Measurements from ENCODE around the gene PRXL2A. TPM values are rescaled to one million over a fixed set of nuclear protein-coding genes. Genes with fewer than 3 reads are reported as not detected.
"Not testable (repeated sequence)": the region's sequence is repeated elsewhere in the genome, so short reads cannot be mapped to it uniquely, and the experiment has no call there.

Gene PRXL2A
- not detected in 2 replicates for total RNA-seq (2014; rRNA removed; shearing (Covaris generic))
- total RNA-seq (2022), result not detected in 2 replicates
- percentile 8 among the genes with signal in this experiment for Bru-seq, nascent RNA
- BruChase-seq, experiment 1, labeled RNA remaining after a 6-hour chase, result percentile 8 among the genes with signal in this experiment
- percentile 5 among the genes with signal in this experiment for BruChase-seq, experiment 2, labeled RNA remaining after a 2-hour chase
- long read RNA-seq, result 0 reads

- H3K79me2 ChIP-seq (ENCODE audit: insufficient read depth, low read depth, low read length), result no peaks in the 10 kb centered on the region
- ChIA-PET POLR2A (interaction anchor here (0.6 kb wide), 1 partner anchor 15 kb away, joined by 3 read pairs; no protein-coding TSS in a partner anchor), CTCF (ENCODE audit: unreplicated experiment) (no interaction called here)
- H3K4me2 ChIP-seq (ENCODE audit: low read length), result peak within 1 kb of the TSS; percentile 36; the same call in 1 of the 2 replicates
- no peaks in the 10 kb centered on the region for H3K36me3 ChIP-seq (ENCODE audit: insufficient read depth, low read length)
- no peak within 1 kb of the TSS for H2AFZ ChIP-seq (ENCODE audit: low read length)
- H3K4me3 ChIP-seq (ENCODE audit: low read depth, low read length, poor library complexity, severe bottlenecking), result no peak within 1 kb of the TSS
- H3K27ac ChIP-seq (ENCODE audit: low read depth, low read length, poor library complexity, severe bottlenecking), result no peak within 1 kb of the TSS
- H4K20me1 ChIP-seq (ENCODE audit: insufficient read depth, low read length), result no peaks in the 10 kb centered on the region
- TF ChIP-seq EZH2phosphoT487 (IDR thresholded peaks at IDR 0.05; ENCODE audit: borderline replicate concordance, low read depth, low read length), result no peak
- TF ChIP-seq CTCF (conservative IDR thresholded peaks at IDR 0.05; ENCODE audit: low read length), result no peak
- no peaks in the 10 kb centered on the region for H3K4me1 ChIP-seq (ENCODE audit: insufficient read depth, low read length, poor library complexity, severe bottlenecking)
- H3K9me2 ChIP-seq (ENCODE audit: insufficient read depth, low read length), result no peaks in the 10 kb centered on the region
- DNase-seq (ENCODE audit: low spot score), result no peak
- intact Hi-C loops (cut with micrococcal nuclease; ENCODE audit: unreplicated experiment), result no loop called here
- BruUV-seq (replicated peaks), result no TSS peak
- H3K9me3 ChIP-seq (ENCODE audit: low read length), result no peaks in the 10 kb centered on the region
Measured at GRCh38 chr10:80408242-80409101, at the start of gene PRXL2A. Gene PRXL2A, plus strand, starts transcription at chr10:80408551. Its CDS starts 11,917 bp downstream, at chr10:80420468.

GRCh38 chr10:80358925-80359324 is 49.4 kb upstream of the PRXL2A start:
- H3K4me1 ChIP-seq (ENCODE audit: insufficient read depth, low read length, poor library complexity, severe bottlenecking); H3K79me2 ChIP-seq (ENCODE audit: insufficient read depth, low read depth, low read length); H3K27ac ChIP-seq (ENCODE audit: low read depth, low read length, poor library complexity, severe bottlenecking); H2AFZ ChIP-seq (ENCODE audit: low read length); intact Hi-C loops (cut with micrococcal nuclease; ENCODE audit: unreplicated experiment); H3K9me2 ChIP-seq (ENCODE audit: insufficient read depth, low read length); BruUV-seq (replicated peaks); H3K9me3 ChIP-seq (ENCODE audit: low read length); H3K4me3 ChIP-seq (ENCODE audit: low read depth, low read length, poor library complexity, severe bottlenecking); DNase-seq (ENCODE audit: low spot score); H4K20me1 ChIP-seq (ENCODE audit: insufficient read depth, low read length); H3K36me3 ChIP-seq (ENCODE audit: insufficient read depth, low read length); H3K4me2 ChIP-seq (ENCODE audit: low read length): not testable (repeated sequence)
- ChIA-PET POLR2A (interaction anchor here (0.8 kb wide), 1 partner anchor 15 kb away, joined by 3 read pairs; no protein-coding TSS in a partner anchor), CTCF (ENCODE audit: unreplicated experiment) (interaction anchor here (1.0 kb wide), 1 partner anchor 9 kb away, joined by 3 read pairs; no protein-coding TSS in a partner anchor)

GRCh38 chr10:80359644-80360043 is 48.7 kb upstream of the PRXL2A start:
- Histone ChIP-seq H3K4me3 (ENCODE audit: low read depth, low read length, poor library complexity, severe bottlenecking) (no peak overlapping the region), H4K20me1 (ENCODE audit: insufficient read depth, low read length) (no peaks in the 10 kb centered on the region), H3K9me3 (ENCODE audit: low read length) (no peaks in the 10 kb centered on the region), H3K9me2 (ENCODE audit: insufficient read depth, low read length) (no peaks in the 10 kb centered on the region), H3K36me3 (ENCODE audit: insufficient read depth, low read length) (no peaks in the 10 kb centered on the region), H3K79me2 (ENCODE audit: insufficient read depth, low read depth, low read length) (no peaks in the 10 kb centered on the region), H2AFZ (ENCODE audit: low read length) (no peak overlapping the region), H3K27ac (ENCODE audit: low read depth, low read length, poor library complexity, severe bottlenecking) (no peak overlapping the region), H3K4me1 (ENCODE audit: insufficient read depth, low read length, poor library complexity, severe bottlenecking) (no peaks in the 10 kb centered on the region), H3K4me2 (ENCODE audit: low read length) (no peak overlapping the region)
- TF ChIP-seq CTCF (conservative IDR thresholded peaks at IDR 0.05; ENCODE audit: low read length) (no peak), EZH2phosphoT487 (IDR thresholded peaks at IDR 0.05; ENCODE audit: borderline replicate concordance, low read depth, low read length) (no peak)
- intact Hi-C loops (cut with micrococcal nuclease; ENCODE audit: unreplicated experiment), result no loop called here
- BruUV-seq (replicated peaks), result no TSS peak
- no peak for DNase-seq (ENCODE audit: low spot score)
- POLR2A ChIA-PET, result interaction anchor here (0.8 kb wide), 1 partner anchor 16 kb away, joined by 3 read pairs; no protein-coding TSS in a partner anchor
- CTCF ChIA-PET (ENCODE audit: unreplicated experiment), result no interaction called here
